ENCODE measurements around the gene PTPRZ1. TPM values are rescaled to one million over a fixed set of nuclear protein-coding genes. Genes with fewer than 3 reads are reported as not detected.

The PTPRZ1 gene
- total and polyA plus RNA-seq, 2 donors from 2014 or later: 0.17 to 0.98 TPM

GRCh38 chr7:122033641-122034040 lies 160.7 kb downstream of the PTPRZ1 start:
- Histone ChIP-seq H3K9ac (ENCODE audit: low read length in 3 of 3) (no peak overlapping the region), H3K9me3 (ENCODE audit: control insufficient read depth in 2 of 3, insufficient read depth in 1 of 3, low read length in 3 of 3) (no peaks in the 10 kb centered on the region), H3K4me3 (ENCODE audit: low read length in 3 of 3) (no peak overlapping the region), H3K27me3 (ENCODE audit: control insufficient read depth, insufficient read depth, low read length) (no peaks in the 10 kb centered on the region), H3K27ac (ENCODE audit: low read depth in 2 of 2, low read length in 2 of 2) (no peak overlapping the region), H3K4me1 (ENCODE audit: control insufficient read depth in 2 of 3, insufficient read depth in 2 of 3, low read depth in 1 of 3, low read length in 3 of 3) (no peaks in the 10 kb centered on the region), H3K36me3 (ENCODE audit: control insufficient read depth in 2 of 3, insufficient read depth in 3 of 3, low read length in 3 of 3) (no peaks in the 10 kb centered on the region)
- FAIRE-seq (no peak), DNase-seq (no peak)
- intact Hi-C loops (cut with DNase I): no loop called here
- no peak for TF ChIP-seq CTCF (IDR thresholded peaks at IDR 0.05; ENCODE audit: borderline replicate concordance, extremely low read depth, insufficient read depth)

GRCh38 chr7:122035876-122036275 lies 162.9 kb downstream of the PTPRZ1 start:
- Histone ChIP-seq H3K4me3 (ENCODE audit: low read length in 3 of 3) (no peak overlapping the region), H3K9me3 (ENCODE audit: control insufficient read depth in 2 of 3, insufficient read depth in 1 of 3, low read length in 3 of 3) (no peaks in the 10 kb centered on the region), H3K9ac (ENCODE audit: low read length in 3 of 3) (no peak overlapping the region), H3K4me1 (ENCODE audit: control insufficient read depth in 2 of 3, insufficient read depth in 2 of 3, low read depth in 1 of 3, low read length in 3 of 3) (no peaks in the 10 kb centered on the region), H3K27me3 (ENCODE audit: control insufficient read depth, insufficient read depth, low read length) (no peaks in the 10 kb centered on the region), H3K27ac (ENCODE audit: low read depth in 2 of 2, low read length in 2 of 2) (no peak overlapping the region), H3K36me3 (ENCODE audit: control insufficient read depth in 2 of 3, insufficient read depth in 3 of 3, low read length in 3 of 3) (no peaks in the 10 kb centered on the region)
- no peak for TF ChIP-seq CTCF (IDR thresholded peaks at IDR 0.05; ENCODE audit: borderline replicate concordance, extremely low read depth, insufficient read depth)
- no peak for FAIRE-seq
- intact Hi-C loops (cut with DNase I): no loop called here
- no peak for DNase-seq

GRCh38 chr7:122038134-122038533 lies 165.2 kb downstream of the PTPRZ1 start:
- FAIRE-seq: no peak
- Histone ChIP-seq H3K36me3 (ENCODE audit: control insufficient read depth in 2 of 3, insufficient read depth in 3 of 3, low read length in 3 of 3) (no peaks in the 10 kb centered on the region), H3K4me1 (ENCODE audit: control insufficient read depth in 2 of 3, insufficient read depth in 2 of 3, low read depth in 1 of 3, low read length in 3 of 3) (no peaks in the 10 kb centered on the region), H3K27me3 (ENCODE audit: control insufficient read depth, insufficient read depth, low read length) (no peaks in the 10 kb centered on the region), H3K9me3 (ENCODE audit: control insufficient read depth in 2 of 3, insufficient read depth in 1 of 3, low read length in 3 of 3) (no peaks in the 10 kb centered on the region), H3K9ac (ENCODE audit: low read length in 3 of 3) (no peak overlapping the region), H3K4me3 (ENCODE audit: low read length in 3 of 3) (no peak overlapping the region), H3K27ac (ENCODE audit: low read depth in 2 of 2, low read length in 2 of 2) (no peak overlapping the region)
- no peak for DNase-seq
- intact Hi-C loops (cut with DNase I): no loop called here
- TF ChIP-seq CTCF (IDR thresholded peaks at IDR 0.05; ENCODE audit: borderline replicate concordance, extremely low read depth, insufficient read depth): no peak

GRCh38 chr7:122038904-122039303 lies 165.9 kb downstream of the PTPRZ1 start:
- FAIRE-seq (no peak), DNase-seq (no peak)
- Histone ChIP-seq H3K27me3 (ENCODE audit: control insufficient read depth, insufficient read depth, low read length) (no peaks in the 10 kb centered on the region), H3K27ac (ENCODE audit: low read depth in 2 of 2, low read length in 2 of 2) (no peak overlapping the region), H3K9ac (ENCODE audit: low read length in 3 of 3) (no peak overlapping the region), H3K9me3 (ENCODE audit: control insufficient read depth in 2 of 3, insufficient read depth in 1 of 3, low read length in 3 of 3) (no peaks in the 10 kb centered on the region), H3K4me3 (ENCODE audit: low read length in 3 of 3) (no peak overlapping the region), H3K4me1 (ENCODE audit: control insufficient read depth in 2 of 3, insufficient read depth in 2 of 3, low read depth in 1 of 3, low read length in 3 of 3) (no peaks in the 10 kb centered on the region), H3K36me3 (ENCODE audit: control insufficient read depth in 2 of 3, insufficient read depth in 3 of 3, low read length in 3 of 3) (no peaks in the 10 kb centered on the region)
- intact Hi-C loops (cut with DNase I): no loop called here
- no peak for TF ChIP-seq CTCF (IDR thresholded peaks at IDR 0.05; ENCODE audit: borderline replicate concordance, extremely low read depth, insufficient read depth)

Data from kidney (tissue), 14 donors.